ENCODE data around the gene CHD8. TPM values are rescaled to one million over a fixed set of nuclear protein-coding genes. Genes with fewer than 3 reads are reported as not detected.

Gene CHD8
- total RNA-seq, 2 experiments from 2014 or later: 119 to 128 TPM

GRCh38 chr14:21382886-21383847, 72.8 kb downstream of the CHD8 start:
- Mint-ChIP-seq H3K4me3 (peak overlapping the region; percentile 98), H3K27ac (peak overlapping the region; percentile 99), H3K9me3 (no peaks in the 10 kb centered on the region), H3K27me3 (no peaks in the 10 kb centered on the region), H3K4me1 (ENCODE audit: low read depth) (peaks cover 51% of the 10 kb centered on the region), H3K36me3 (ENCODE audit: low read depth) (peaks cover 48% of the 10 kb centered on the region)
- no peak for TF ChIP-seq CTCF (IDR thresholded peaks at IDR 0.05)
- intact Hi-C loops (cut with DNase I, micrococcal nuclease): loop anchor here in 1 of 2 experiments (1.0 to 5.0 kb wide), 3 partner anchors 52 to 94 kb away; partner anchors contain the start of genes CHD8 and TOX4
- ATAC-seq (ENCODE audit: poor library complexity) (peak; percentile 32), DNase-seq (peak; percentile 7 to 80 (median 24))
- Histone ChIP-seq H3K36me3 (ENCODE audit: insufficient read depth, low read length) (peaks cover 4% of the 10 kb centered on the region), H3K27ac (ENCODE audit: low read depth in 1 of 2, low read length in 2 of 2) (peak overlapping the region; percentile 83 to 92), H3K27me3 (ENCODE audit: control insufficient read depth in 1 of 2, insufficient read depth in 2 of 2, low read length in 2 of 2) (no peaks in the 10 kb centered on the region), H3K4me3 (ENCODE audit: low read length) (peak overlapping the region; percentile 82), H3K4me1 (ENCODE audit: insufficient read depth, low read length) (peaks cover 18% of the 10 kb centered on the region), H3K9me3 (ENCODE audit: control insufficient read depth in 1 of 2, insufficient read depth in 1 of 2, low read length in 2 of 2) (no peaks in the 10 kb centered on the region)
- ChIA-PET CTCF (interaction anchor here (1.2 kb wide), 1 partner anchor 93 kb away, joined by 3 read pairs; no protein-coding TSS in a partner anchor), POLR2A (interaction anchor here (0.6 to 1.2 kb wide), 7 partner anchors 18 to 128 kb away, joined by 3 read pairs; partner anchors contain the start of genes CHD8 and METTL3)

GRCh38 chr14:21382095-21382494, 73.8 kb downstream of the CHD8 start:
- peaks cover 44% of the 10 kb centered on the region for H3K36me3 Mint-ChIP-seq (ENCODE audit: low read depth)
- no peaks in the 10 kb centered on the region for H3K9me3 Mint-ChIP-seq
- H3K27me3 Mint-ChIP-seq: no peaks in the 10 kb centered on the region
- Histone ChIP-seq H3K27me3 (ENCODE audit: control insufficient read depth in 1 of 2, insufficient read depth in 2 of 2, low read length in 2 of 2) (no peaks in the 10 kb centered on the region), H3K4me3 (ENCODE audit: low read length) (no peak overlapping the region), H3K36me3 (ENCODE audit: insufficient read depth, low read length) (peaks cover 9% of the 10 kb centered on the region), H3K4me1 (ENCODE audit: insufficient read depth, low read length) (peaks cover 22% of the 10 kb centered on the region), H3K27ac (ENCODE audit: low read depth in 1 of 2, low read length in 2 of 2) (no peak overlapping the region), H3K9me3 (ENCODE audit: control insufficient read depth in 1 of 2, insufficient read depth in 1 of 2, low read length in 2 of 2) (no peaks in the 10 kb centered on the region)
- H3K4me3 Mint-ChIP-seq: peak overlapping the region; percentile 98
- peaks cover 56% of the 10 kb centered on the region for H3K4me1 Mint-ChIP-seq (ENCODE audit: low read depth)
- intact Hi-C loops (cut with DNase I, micrococcal nuclease): loop anchor here in 1 of 2 experiments (2.0 to 5.0 kb wide), 2 partner anchors 53 to 75 kb away; partner anchors contain the start of gene CHD8
- H3K27ac Mint-ChIP-seq: peak overlapping the region; percentile 99
- no peak for ATAC-seq (ENCODE audit: poor library complexity)
- no peak for DNase-seq
- POLR2A ChIA-PET: interaction anchor here (0.8 to 1.1 kb wide), 3 partner anchors 17 to 129 kb away, joined by 3 read pairs; partner anchors contain the start of gene METTL3
- CTCF ChIA-PET: interaction anchor here (1.2 kb wide), 1 partner anchor 94 kb away, joined by 3 read pairs; no protein-coding TSS in a partner anchor
- TF ChIP-seq CTCF (IDR thresholded peaks at IDR 0.05): no peak

GRCh38 chr14:21379338-21379737, 76.6 kb downstream of the CHD8 start:
- Mint-ChIP-seq H3K4me3 (no peak overlapping the region), H3K4me1 (ENCODE audit: low read depth) (peaks cover 56% of the 10 kb centered on the region), H3K27me3 (no peaks in the 10 kb centered on the region), H3K27ac (no peak overlapping the region), H3K9me3 (no peaks in the 10 kb centered on the region), H3K36me3 (ENCODE audit: low read depth) (peaks cover 37% of the 10 kb centered on the region)
- Histone ChIP-seq H3K4me1 (ENCODE audit: insufficient read depth, low read length) (peaks cover 13% of the 10 kb centered on the region), H3K4me3 (ENCODE audit: low read length) (no peak overlapping the region), H3K27me3 (ENCODE audit: control insufficient read depth in 1 of 2, insufficient read depth in 2 of 2, low read length in 2 of 2) (no peaks in the 10 kb centered on the region), H3K27ac (ENCODE audit: low read depth in 1 of 2, low read length in 2 of 2) (no peak overlapping the region), H3K9me3 (ENCODE audit: control insufficient read depth in 1 of 2, insufficient read depth in 1 of 2, low read length in 2 of 2) (no peaks in the 10 kb centered on the region), H3K36me3 (ENCODE audit: insufficient read depth, low read length) (peaks cover 6% of the 10 kb centered on the region)
- DNase-seq (no peak), ATAC-seq (ENCODE audit: poor library complexity) (no peak)
- POLR2A ChIA-PET: no interaction called here
- intact Hi-C loops (cut with DNase I, micrococcal nuclease): no loop called here
- no peak for TF ChIP-seq CTCF (IDR thresholded peaks at IDR 0.05)
- CTCF ChIA-PET: no interaction called here

All from CD4-positive, alpha-beta T cell (primary cell).